Measurements from ENCODE around the gene BCL3. TPM values are rescaled to one million over a fixed set of nuclear protein-coding genes. Genes with fewer than 3 reads are reported as not detected.

BCL3 gene
- total RNA-seq, 1 experiment from 2014 or later, result 37.9 TPM

- DNase-seq (ENCODE audit: low read depth, low spot score) (no peak), ATAC-seq (no peak)
- RAD21 ChIA-PET (ENCODE audit: low non-redundant PET in 1 of 2, low total read pairs in 2 of 2, uncharacterized antibody in 2 of 2, unreplicated experiment in 2 of 2), result no interaction called here
- no peak overlapping the region for H2AFZ ChIP-seq (ENCODE audit: low read depth, low read length, poor library complexity, severe bottlenecking)
- intact Hi-C loops (cut with micrococcal nuclease), result no loop called here
- no peaks in the 10 kb centered on the region for H3K9me2 ChIP-seq (ENCODE audit: insufficient read depth)
- CTCF ChIA-PET, result no interaction called here
- no peaks in the 10 kb centered on the region for H3K9me3 ChIP-seq (ENCODE audit: control insufficient read depth in 1 of 2, insufficient read depth in 1 of 2, low read depth in 1 of 2, low read length in 2 of 2)
- no peaks in the 10 kb centered on the region for H4K20me1 ChIP-seq (ENCODE audit: insufficient read depth)
- no peak overlapping the region for H3K4me3 ChIP-seq (replicated peaks in 1 of 2; ENCODE audit: low read depth in 1 of 2, low read length in 2 of 2)
- H3K27ac ChIP-seq (ENCODE audit: low read depth, low read length), result no peak overlapping the region
- H3K27me3 ChIP-seq (ENCODE audit: insufficient read depth, low read length), result no peaks in the 10 kb centered on the region
- H3K4me2 ChIP-seq (ENCODE audit: low read length), result no peak overlapping the region
- H3K4me1 ChIP-seq (ENCODE audit: control insufficient read depth in 1 of 2, insufficient read depth in 2 of 2, low read length in 2 of 2), result peaks cover 3 to 8% of the 10 kb centered on the region in 2 experiments; a peak in 3 of 4 replicates
- H3K79me2 ChIP-seq (ENCODE audit: insufficient read depth, low read length), result no peaks in the 10 kb centered on the region
- POLR2A ChIA-PET, result no interaction called here
- TF ChIP-seq JUND (IDR thresholded peaks at IDR 0.05), result no peak
- no peak for TF ChIP-seq RAD21 (IDR thresholded peaks at IDR 0.05; ENCODE audit: low read depth)
- TF ChIP-seq MAX (IDR thresholded peaks at IDR 0.05), result no peak
- TF ChIP-seq SRF (IDR thresholded peaks at IDR 0.05; ENCODE audit: low read depth), result no peak
- no peak for TF ChIP-seq POLR2AphosphoS5 (IDR thresholded peaks at IDR 0.05; ENCODE audit: low read depth, low read length)
- no peak for TF ChIP-seq EZH2phosphoT487 (IDR thresholded peaks at IDR 0.05; ENCODE audit: borderline replicate concordance)
- no peak for TF ChIP-seq EZH2 (IDR thresholded peaks at IDR 0.05)
- BruUV-seq (replicated peaks), result no TSS peak
- H3K9ac ChIP-seq (ENCODE audit: low read length), result no peak overlapping the region
- H3K36me3 ChIP-seq (ENCODE audit: control insufficient read depth in 1 of 2, insufficient read depth in 2 of 2, low read length in 2 of 2), result peaks cover 17 to 35% of the 10 kb centered on the region in 2 experiments; a peak in 3 of 4 replicates
These were observed 47.0 kb downstream of the BCL3 start for GRCh38 chr19:44795398-44795987.

GRCh38 chr19:44796701-44797115 lies 48.2 kb downstream of the BCL3 start:
- Histone ChIP-seq H3K9me2 (ENCODE audit: insufficient read depth) (no peaks in the 10 kb centered on the region), H3K4me1 (ENCODE audit: control insufficient read depth in 1 of 2, insufficient read depth in 2 of 2, low read length in 2 of 2) (peaks cover 3 to 9% of the 10 kb centered on the region in 2 experiments; a peak in 3 of 4 replicates), H3K9me3 (ENCODE audit: control insufficient read depth in 1 of 2, insufficient read depth in 1 of 2, low read depth in 1 of 2, low read length in 2 of 2) (no peaks in the 10 kb centered on the region), H3K9ac (ENCODE audit: low read length) (no peak overlapping the region), H3K4me3 (replicated peaks in 1 of 2; ENCODE audit: low read depth in 1 of 2, low read length in 2 of 2) (no peak overlapping the region), H3K27ac (ENCODE audit: low read depth, low read length) (no peak overlapping the region), H3K36me3 (ENCODE audit: control insufficient read depth in 1 of 2, insufficient read depth in 2 of 2, low read length in 2 of 2) (peaks cover 17 to 27% of the 10 kb centered on the region in 2 experiments; a peak in 3 of 4 replicates), H3K79me2 (ENCODE audit: insufficient read depth, low read length) (no peaks in the 10 kb centered on the region), H3K27me3 (ENCODE audit: insufficient read depth, low read length) (no peaks in the 10 kb centered on the region), H4K20me1 (ENCODE audit: insufficient read depth) (no peaks in the 10 kb centered on the region), H3K4me2 (ENCODE audit: low read length) (no peak overlapping the region), H2AFZ (ENCODE audit: low read depth, low read length, poor library complexity, severe bottlenecking) (no peak overlapping the region)
- no peak for DNase-seq (ENCODE audit: low read depth, low spot score)
- CTCF ChIA-PET, result no interaction called here
- RAD21 ChIA-PET (ENCODE audit: low non-redundant PET in 1 of 2, low total read pairs in 2 of 2, uncharacterized antibody in 2 of 2, unreplicated experiment in 2 of 2), result no interaction called here
- BruUV-seq (replicated peaks), result no TSS peak
- intact Hi-C loops (cut with micrococcal nuclease), result no loop called here
- ATAC-seq, result no peak
- POLR2A ChIA-PET, result interaction anchor here (0.7 kb wide), 1 partner anchor 94 kb away, joined by 4 read pairs; the partner anchor contains the start of gene TOMM40
- TF ChIP-seq REST (IDR thresholded peaks at IDR 0.05; ENCODE audit: low read depth), result no peak
- no peak for TF ChIP-seq JUND (IDR thresholded peaks at IDR 0.05)
- no peak for TF ChIP-seq SP1 (IDR thresholded peaks at IDR 0.05; ENCODE audit: low read depth)
- TF ChIP-seq CBX3 (IDR thresholded peaks at IDR 0.05; ENCODE audit: low read depth), result no peak
- no peak for TF ChIP-seq CEBPB (IDR thresholded peaks at IDR 0.05; ENCODE audit: low read depth)
- TF ChIP-seq SRF (IDR thresholded peaks at IDR 0.05; ENCODE audit: low read depth), result no peak
